GM12891 (cell line): ENCODE measurements around the gene RRP15.

Source experiments
- POLR2A ChIP-seq: IDR thresholded peaks from 2 replicates; pipeline ENCODE4 v1.6.1; 2011; ENCODE audit warnings: low read depth, low read length, control low read depth
- TAF1 ChIP-seq: IDR thresholded peaks from 2 replicates; pipeline ENCODE4 v1.6.1; 2011; ENCODE audit warnings: low read depth, low read length, control low read depth

GRCh38 chr1:218348628-218349071, 63.6 kb downstream of the RRP15 start:
- TF ChIP-seq TAF1 (no peak), POLR2A (no peak)
